ENCODE results near the gene RNF213.

RNF213 gene

GRCh38 chr17:80360396-80360795, 99.7 kb downstream of the RNF213 start:
- Histone ChIP-seq H3K4me3 (no peak overlapping the region), H3K36me3 (replicated peaks) (peaks cover 63% of the 10 kb centered on the region), H3K27me3 (ENCODE audit: low read depth) (no peaks in the 10 kb centered on the region), H3K9me3 (no peaks in the 10 kb centered on the region), H3K4me1 (no peaks in the 10 kb centered on the region)
- in situ Hi-C loops (cut with MboI; ENCODE audit: low sequenced_read_pairs): no loop called here
- no peak for DNase-seq (ENCODE audit: low spot score in 2 of 2)

GRCh38 chr17:80361495-80362220, 101.0 kb downstream of the RNF213 start:
- peak in 1 of 2 experiments; percentile 41 for DNase-seq (ENCODE audit: low spot score in 2 of 2)
- Histone ChIP-seq H3K36me3 (replicated peaks) (peaks cover 65% of the 10 kb centered on the region), H3K4me1 (no peaks in the 10 kb centered on the region), H3K9me3 (no peaks in the 10 kb centered on the region), H3K4me3 (no peak overlapping the region), H3K27me3 (ENCODE audit: low read depth) (no peaks in the 10 kb centered on the region)
- in situ Hi-C loops (cut with MboI; ENCODE audit: low sequenced_read_pairs): no loop called here

DNA sequence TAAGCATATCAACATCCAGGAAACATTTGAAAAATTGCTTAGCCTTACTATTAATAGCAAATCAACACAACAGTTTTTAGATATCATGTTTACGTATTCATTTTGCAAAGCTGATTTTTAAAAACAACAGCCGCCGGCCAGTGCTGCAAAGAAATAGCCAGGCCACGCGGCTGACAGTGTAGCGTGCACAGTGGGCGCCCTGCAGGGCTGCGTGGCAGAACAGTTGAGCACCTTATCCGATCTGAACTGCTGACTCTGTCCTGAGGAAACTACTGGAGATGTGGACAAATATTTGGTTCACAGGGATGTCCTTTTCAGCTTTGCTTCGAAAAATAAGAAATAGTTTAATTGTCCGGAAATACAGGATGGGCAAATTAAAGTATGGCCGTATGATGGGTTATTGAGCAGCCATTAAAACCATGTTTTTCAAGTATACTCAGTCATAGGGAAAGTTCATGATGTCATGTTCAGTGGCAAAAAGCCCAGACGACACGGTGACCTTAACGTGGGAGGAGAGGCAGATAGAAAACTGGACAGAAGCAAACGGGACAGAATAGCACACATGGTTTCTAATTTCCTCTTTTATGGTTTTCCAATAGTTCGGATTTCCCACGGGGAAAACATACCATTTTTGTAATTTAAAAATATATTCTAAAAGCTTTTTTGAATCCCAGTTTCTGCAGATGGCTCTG, 101.9 kb downstream of the RNF213 start:
- in situ Hi-C loops (cut with MboI; ENCODE audit: low sequenced_read_pairs): no loop called here
- DNase-seq (ENCODE audit: low spot score in 2 of 2): no peak
- Histone ChIP-seq H3K27me3 (ENCODE audit: low read depth) (no peaks in the 10 kb centered on the region), H3K4me3 (no peak overlapping the region), H3K9me3 (no peaks in the 10 kb centered on the region), H3K4me1 (no peaks in the 10 kb centered on the region), H3K36me3 (replicated peaks) (peaks cover 63% of the 10 kb centered on the region)

DNA sequence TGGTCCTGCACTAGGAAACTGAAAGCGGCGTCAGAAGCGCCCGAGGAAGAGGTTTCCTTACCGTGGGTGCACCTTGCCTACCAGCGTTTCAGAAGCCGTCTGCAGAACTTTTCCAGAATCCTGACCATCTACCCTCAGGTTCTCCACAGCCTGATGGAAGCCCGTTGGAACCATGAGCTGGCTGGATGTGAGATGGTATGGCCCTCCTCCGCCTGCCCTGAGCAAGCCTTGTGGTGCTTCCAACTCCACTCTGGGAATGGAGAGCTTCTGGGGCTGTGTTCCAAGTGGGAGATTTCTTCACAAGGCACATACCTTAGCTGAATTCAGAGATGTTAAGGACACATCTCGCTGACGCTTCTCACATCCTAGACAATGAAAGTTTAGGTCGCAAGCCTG, 102.5 kb downstream of the RNF213 start:
- DNase-seq (ENCODE audit: low spot score in 2 of 2): no peak
- Histone ChIP-seq H3K36me3 (replicated peaks) (peaks cover 63% of the 10 kb centered on the region), H3K9me3 (no peaks in the 10 kb centered on the region), H3K27me3 (ENCODE audit: low read depth) (no peaks in the 10 kb centered on the region), H3K4me3 (no peak overlapping the region), H3K4me1 (no peaks in the 10 kb centered on the region)
- in situ Hi-C loops (cut with MboI; ENCODE audit: low sequenced_read_pairs): no loop called here

GRCh38 chr17:80363518-80364090, 103.0 kb downstream of the RNF213 start:
- Histone ChIP-seq H3K27me3 (ENCODE audit: low read depth) (no peaks in the 10 kb centered on the region), H3K4me1 (no peaks in the 10 kb centered on the region), H3K36me3 (replicated peaks) (peaks cover 61% of the 10 kb centered on the region), H3K4me3 (no peak overlapping the region), H3K9me3 (no peaks in the 10 kb centered on the region)
- DNase-seq (ENCODE audit: low spot score in 2 of 2): no peak
- in situ Hi-C loops (cut with MboI; ENCODE audit: low sequenced_read_pairs): no loop called here

- Histone ChIP-seq H3K4me1 (no peaks in the 10 kb centered on the region), H3K27me3 (ENCODE audit: low read depth) (no peaks in the 10 kb centered on the region), H3K4me3 (no peak overlapping the region), H3K36me3 (replicated peaks) (peaks cover 58% of the 10 kb centered on the region), H3K9me3 (no peaks in the 10 kb centered on the region)
- in situ Hi-C loops (cut with MboI; ENCODE audit: low sequenced_read_pairs): no loop called here
- peak in 1 of 2 experiments; percentile 63 for DNase-seq (ENCODE audit: low spot score in 2 of 2)
These were observed 103.5 kb downstream of the RNF213 start for GRCh38 chr17:80364091-80364691.

- Histone ChIP-seq H3K36me3 (replicated peaks) (peaks cover 52% of the 10 kb centered on the region), H3K27me3 (ENCODE audit: low read depth) (no peaks in the 10 kb centered on the region), H3K4me3 (no peak overlapping the region), H3K9me3 (no peaks in the 10 kb centered on the region), H3K4me1 (no peaks in the 10 kb centered on the region)
- no peak for DNase-seq (ENCODE audit: low spot score in 2 of 2)
- in situ Hi-C loops (cut with MboI; ENCODE audit: low sequenced_read_pairs): no loop called here
These were observed 104.6 kb downstream of the RNF213 start for GRCh38 chr17:80365001-80365965.

DNA sequence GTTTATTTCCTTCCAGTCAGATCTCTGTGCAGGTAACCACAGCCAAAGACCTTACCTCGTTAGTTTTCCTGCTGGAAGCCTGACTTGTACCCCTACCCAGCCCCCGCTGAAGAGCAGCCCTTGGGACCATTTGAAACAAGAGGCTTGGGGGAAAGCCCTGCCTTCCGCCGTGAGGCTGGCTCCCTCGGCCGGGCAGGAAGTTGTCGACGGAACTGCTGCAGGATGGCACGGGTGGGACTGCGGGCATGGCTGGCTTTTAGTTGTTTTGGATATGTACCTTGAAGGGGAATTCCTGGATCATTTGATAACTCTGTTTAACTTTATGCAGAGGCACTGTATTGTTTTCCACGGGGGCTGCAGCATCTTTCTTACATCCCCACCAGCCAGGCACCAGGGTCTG, 105.3 kb downstream of the RNF213 start:
- peaks cover 50% of the 10 kb centered on the region for H3K36me3 ChIP-seq (replicated peaks)
- no peak overlapping the region for H3K4me3 ChIP-seq
- H3K9me3 ChIP-seq: no peaks in the 10 kb centered on the region
- no peaks in the 10 kb centered on the region for H3K27me3 ChIP-seq (ENCODE audit: low read depth)
- in situ Hi-C loops (cut with MboI; ENCODE audit: low sequenced_read_pairs): no loop called here
- no peak for DNase-seq (ENCODE audit: low spot score in 2 of 2)
- no peaks in the 10 kb centered on the region for H3K4me1 ChIP-seq

DNA sequence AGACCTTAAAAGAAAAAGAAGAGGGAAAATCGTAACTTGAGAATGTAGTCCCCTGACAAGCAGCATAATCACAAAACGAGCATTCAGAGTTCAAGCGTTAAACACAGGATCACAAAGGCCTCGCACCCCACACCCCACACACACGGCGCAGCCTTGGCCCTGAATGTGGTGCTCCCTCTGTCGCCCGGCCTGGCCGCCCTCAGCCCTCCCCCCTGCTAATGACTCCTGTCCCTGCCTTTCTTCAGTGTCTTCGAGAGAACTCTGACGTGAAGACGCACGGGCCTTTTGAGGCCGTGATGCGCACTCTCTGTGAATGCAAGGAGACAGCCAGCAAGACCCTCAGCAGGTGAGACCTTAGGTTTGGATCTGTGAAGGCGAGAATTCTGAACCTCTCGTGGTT, 106.9 kb downstream of the RNF213 start:
- Histone ChIP-seq H3K27me3 (ENCODE audit: low read depth) (no peaks in the 10 kb centered on the region), H3K36me3 (replicated peaks) (peaks cover 42% of the 10 kb centered on the region), H3K4me1 (no peaks in the 10 kb centered on the region), H3K4me3 (no peak overlapping the region), H3K9me3 (no peaks in the 10 kb centered on the region)
- DNase-seq (ENCODE audit: low spot score in 2 of 2): no peak
- in situ Hi-C loops (cut with MboI; ENCODE audit: low sequenced_read_pairs): no loop called here

DNA sequence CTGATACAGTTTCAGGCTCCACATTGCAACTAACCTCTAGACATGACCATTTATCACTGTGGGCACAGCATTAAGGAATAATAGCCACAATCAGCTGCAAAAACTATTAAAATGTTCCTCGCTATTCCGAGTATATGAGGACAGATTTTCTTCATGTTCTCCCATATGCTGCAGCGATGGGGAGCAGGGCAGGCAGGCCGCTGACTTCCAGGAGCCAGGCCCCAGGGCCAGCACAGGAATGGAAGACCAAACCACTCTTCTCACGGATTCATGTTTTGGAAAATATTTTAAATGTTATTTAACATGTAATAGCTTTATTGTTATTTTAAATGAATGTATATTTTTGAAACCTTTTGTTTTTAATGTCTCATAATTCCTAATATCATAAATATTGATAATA, 110.5 kb downstream of the RNF213 start:
- Histone ChIP-seq H3K36me3 (replicated peaks) (peaks cover 35% of the 10 kb centered on the region), H3K4me3 (no peak overlapping the region)
- in situ Hi-C loops (cut with MboI; ENCODE audit: low sequenced_read_pairs): no loop called here

DNA sequence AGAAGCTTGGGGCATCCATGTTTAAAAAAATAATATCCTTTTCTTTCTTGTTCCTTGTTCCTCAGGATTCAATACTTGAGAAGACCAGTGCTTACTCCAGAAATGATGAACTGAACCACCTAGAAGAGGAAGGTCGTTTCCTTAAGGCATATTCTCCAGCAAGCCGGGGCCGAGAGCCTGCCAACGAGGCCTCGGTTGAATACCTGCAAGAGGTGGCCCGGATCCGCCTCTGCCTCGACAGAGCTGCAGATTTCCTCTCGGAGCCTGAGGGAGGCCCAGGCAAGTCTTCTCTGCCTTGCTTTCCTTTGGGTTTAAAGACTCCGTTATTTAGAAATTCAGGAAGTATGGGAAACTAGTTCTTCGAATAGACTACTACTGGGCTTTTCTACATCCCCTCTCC, 111.8 kb downstream of the RNF213 start:
- in situ Hi-C loops (cut with MboI; ENCODE audit: low sequenced_read_pairs): no loop called here
- no peaks in the 10 kb centered on the region for H3K27me3 ChIP-seq (ENCODE audit: low read depth)
- peaks cover 46% of the 10 kb centered on the region for H3K36me3 ChIP-seq (replicated peaks)
- H3K9me3 ChIP-seq: no peaks in the 10 kb centered on the region
- H3K4me1 ChIP-seq: no peaks in the 10 kb centered on the region
- DNase-seq (ENCODE audit: low spot score in 2 of 2): no peak
- no peak overlapping the region for H3K4me3 ChIP-seq

More for the DNA sequence above, 110.5 kb downstream of the RNF213 start:
- Histone ChIP-seq H3K4me1 (no peaks in the 10 kb centered on the region), H3K27me3 (ENCODE audit: low read depth) (no peaks in the 10 kb centered on the region), H3K9me3 (no peaks in the 10 kb centered on the region)
- no peak for DNase-seq (ENCODE audit: low spot score in 2 of 2)

GRCh38 chr17:80372922-80373570, 112.4 kb downstream of the RNF213 start:
- Histone ChIP-seq H3K27me3 (ENCODE audit: low read depth) (no peaks in the 10 kb centered on the region), H3K4me3 (no peak overlapping the region), H3K36me3 (replicated peaks) (peaks cover 46% of the 10 kb centered on the region), H3K9me3 (no peaks in the 10 kb centered on the region), H3K4me1 (no peaks in the 10 kb centered on the region)
- in situ Hi-C loops (cut with MboI; ENCODE audit: low sequenced_read_pairs): no loop called here
- no peak for DNase-seq (ENCODE audit: low spot score in 2 of 2)

All from HAP-1 (cell line).